ENCODE results near the gene TTC8. TPM values are rescaled to one million over a fixed set of nuclear protein-coding genes. Genes with fewer than 3 reads are reported as not detected.
"Not testable (repeated sequence)": the region's sequence is repeated elsewhere in the genome, so short reads cannot be mapped to it uniquely, and the experiment has no call there.

Gene TTC8
- polyA plus RNA-seq, 3 donors = 2.3 to 3.7 (median 2.7) TPM

GRCh38 chr14:88859118-88859517, 34.7 kb downstream of the TTC8 start:
- DNase-seq; H3K9me3 Mint-ChIP-seq; H3K27me3 Mint-ChIP-seq (ENCODE audit: low read depth in 3 of 3); H2AFZ ChIP-seq (ENCODE audit: insufficient read depth, low read depth, low read length, poor library complexity, severe bottlenecking); H3K4me1 ChIP-seq (ENCODE audit: control insufficient read depth in 1 of 2, insufficient read depth in 2 of 2, low read length in 2 of 2); intact Hi-C loops (cut with micrococcal nuclease); H3K27ac ChIP-seq (ENCODE audit: low read depth in 1 of 2, low read length in 2 of 2); H3K4me2 ChIP-seq (replicated peaks; ENCODE audit: extremely low read depth, low read length, poor library complexity, severe bottlenecking); H3K36me3 ChIP-seq (replicated peaks in 1 of 2; ENCODE audit: control insufficient read depth in 1 of 2, insufficient read depth in 2 of 2, low read length in 2 of 2); H3K27ac Mint-ChIP-seq; H3K4me3 ChIP-seq (replicated peaks in 1 of 3; ENCODE audit: low read depth in 2 of 3, low read length in 3 of 3); H4K20me1 ChIP-seq (ENCODE audit: insufficient read depth, low read length); H3K4me1 Mint-ChIP-seq; H3K27me3 ChIP-seq (ENCODE audit: control insufficient read depth in 2 of 2, insufficient read depth in 2 of 2, low read length in 2 of 2); H3K9me3 ChIP-seq (replicated peaks in 1 of 2; ENCODE audit: control insufficient read depth in 1 of 2, insufficient read depth in 1 of 2, low read length in 2 of 2); H3K79me2 ChIP-seq (ENCODE audit: insufficient read depth, low read length); H3K4me3 Mint-ChIP-seq; H3K9ac ChIP-seq (ENCODE audit: insufficient read depth, low read length, poor library complexity, severe bottlenecking): not testable (repeated sequence)
- H3K36me3 Mint-ChIP-seq = peaks cover 0 to 13% of the 10 kb centered on the region in 2 donors
- WGBS (ENCODE audit: insufficient coverage) = no CpG with 5 or more reads among the region's 2 CpGs

GRCh38 chr14:88863167-88863566, 38.7 kb downstream of the TTC8 start:
- no peak for DNase-seq
- Mint-ChIP-seq H3K36me3 (peaks cover 0 to 13% of the 10 kb centered on the region in 2 donors), H3K9me3 (peaks cover 0 to 3% (median 0%) of the 10 kb centered on the region in 7 donors), H3K4me1 (no peaks in the 10 kb centered on the region), H3K4me3 (no peak overlapping the region), H3K27ac (no peak overlapping the region), H3K27me3 (ENCODE audit: low read depth in 3 of 3) (no peaks in the 10 kb centered on the region)
- Histone ChIP-seq H3K27ac (ENCODE audit: low read depth in 1 of 2, low read length in 2 of 2) (no peak overlapping the region), H3K4me1 (ENCODE audit: control insufficient read depth in 1 of 2, insufficient read depth in 2 of 2, low read length in 2 of 2) (no peaks in the 10 kb centered on the region), H3K27me3 (ENCODE audit: control insufficient read depth in 2 of 2, insufficient read depth in 2 of 2, low read length in 2 of 2) (no peaks in the 10 kb centered on the region), H3K4me2 (replicated peaks; ENCODE audit: extremely low read depth, low read length, poor library complexity, severe bottlenecking) (no peak overlapping the region), H2AFZ (ENCODE audit: insufficient read depth, low read depth, low read length, poor library complexity, severe bottlenecking) (no peak overlapping the region), H3K36me3 (replicated peaks in 1 of 2; ENCODE audit: control insufficient read depth in 1 of 2, insufficient read depth in 2 of 2, low read length in 2 of 2) (no peaks in the 10 kb centered on the region), H3K79me2 (ENCODE audit: insufficient read depth, low read length) (no peaks in the 10 kb centered on the region), H3K9ac (ENCODE audit: insufficient read depth, low read length, poor library complexity, severe bottlenecking) (no peak overlapping the region), H4K20me1 (ENCODE audit: insufficient read depth, low read length) (no peaks in the 10 kb centered on the region), H3K9me3 (replicated peaks in 1 of 2; ENCODE audit: control insufficient read depth in 1 of 2, insufficient read depth in 1 of 2, low read length in 2 of 2) (no peaks in the 10 kb centered on the region), H3K4me3 (replicated peaks in 1 of 3; ENCODE audit: low read depth in 2 of 3, low read length in 3 of 3) (no peak overlapping the region)
- intact Hi-C loops (cut with micrococcal nuclease) = no loop called here
- no peak for TF ChIP-seq CTCF (IDR thresholded peaks at IDR 0.05)
- no CpG with 5 or more reads among the region's 1 CpG for WGBS (ENCODE audit: insufficient coverage)

All from CD14-positive monocyte (primary cell).